SK-N-SH (cell line): ENCODE results near the gene HSPA5. TPM values are rescaled to one million over a fixed set of nuclear protein-coding genes. Genes with fewer than 3 reads are reported as not detected.
"Not testable (repeated sequence)": the region's sequence is repeated elsewhere in the genome, so short reads cannot be mapped to it uniquely, and the experiment has no call there.

ENCODE experiments used
- CTCF ChIA-PET: fragments of 300-600, 350-600 bp; formaldehyde crosslinking; extraction: SDS; loops from one replicate; lab custom pipeline; 2021; lab: Yijun Ruan, JAX
- POLR2A ChIA-PET: fragments of 350-600 bp; sonication (Branson Sonifier 250); formaldehyde crosslinking; extraction: SDS; loops from one replicate; lab custom pipeline; 2020; ENCODE audit warnings: antibody characterized with exemption, inconsistent platforms; lab: Yijun Ruan, JAX
- DNase-seq: peaks from one replicate; pipeline ENCODE4 v3.0.0; 2012
- H2AFZ ChIP-seq: fragments of 200-600 bp; sonication (generic); 2 replicates; pipeline ENCODE4 v1.8.1; 2016; ENCODE audit warnings: antibody characterized with exemption, mild to moderate bottlenecking, low read depth
- H3F3A ChIP-seq: fragments of 200-600 bp; sonication (generic); replicated peaks from 2 replicates; pipeline ENCODE3; 2016; ENCODE audit warnings: antibody characterized with exemption, mild to moderate bottlenecking; ENCODE audit not compliant: insufficient read depth
- H3K27ac ChIP-seq, 2 experiments: fragments of 200-500 bp in 1 of 2; fragments of 200-600 bp in 1 of 2; sonication (Bioruptor generic) in 1 of 2; sonication (generic), shearing (Covaris generic) in 1 of 2; 2 replicates each; pipeline versions ENCODE4 v1.5.1 to v1.6.1; 2014 to 2016; ENCODE audit warnings: low read depth in 2 of 2, inconsistent platforms in 1 of 2, low read length in 1 of 2, mild to moderate bottlenecking in 1 of 2, mixed read lengths in 1 of 2
- H3K27me3 ChIP-seq: fragments of 200-600 bp; sonication (generic), shearing (Covaris generic); 2 replicates; pipeline ENCODE4 v1.6.1; 2016; ENCODE audit warnings: mixed run types; ENCODE audit not compliant: insufficient read depth
- H3K36me3 ChIP-seq, 2 experiments: fragments of 200-500 bp in 1 of 2; fragments of 200-600 bp in 1 of 2; sonication (Bioruptor generic) in 1 of 2; sonication (generic) in 1 of 2; replicated peaks in 1 of 2; 2 replicates each; pipeline versions ENCODE3 to v1.5.1; 2014 to 2016; ENCODE audit warnings: low read length in 1 of 2, mild to moderate bottlenecking in 1 of 2; ENCODE audit not compliant: insufficient read depth in 2 of 2, control insufficient read depth in 1 of 2
- H3K4me1 ChIP-seq, 2 experiments: fragments of 200-500 bp in 1 of 2; fragments of 200-600 bp in 1 of 2; sonication (Bioruptor generic) in 1 of 2; sonication (generic), shearing (Covaris generic) in 1 of 2; 2 replicates each; pipeline versions ENCODE4 v1.5.1 to v1.6.1; 2014 to 2016; ENCODE audit warnings: low read depth in 1 of 2, low read length in 1 of 2, mixed run types in 1 of 2; ENCODE audit not compliant: insufficient read depth in 2 of 2, control insufficient read depth in 1 of 2
- H3K4me2 ChIP-seq: fragments of 200-600 bp; sonication (generic), shearing (Covaris generic); 2 replicates; pipeline ENCODE4 v1.6.1; 2017; ENCODE audit warnings: mixed run types
- H3K4me3 ChIP-seq, 2 experiments: fragments of 200-500 bp in 1 of 2; fragments of 200-600 bp in 1 of 2; sonication (Bioruptor generic) in 1 of 2; sonication (generic), shearing (Covaris generic) in 1 of 2; 2 replicates each; pipeline versions ENCODE4 v1.5.1 to v1.8.1; 2014 to 2016; ENCODE audit warnings: low read depth in 2 of 2, inconsistent platforms in 1 of 2, low read length in 1 of 2, mild to moderate bottlenecking in 1 of 2, mixed read lengths in 1 of 2, moderate library complexity in 1 of 2
- H3K79me2 ChIP-seq: fragments of 200-600 bp; sonication (generic); 2 replicates; pipeline ENCODE4 v1.8.1; 2017; ENCODE audit warnings: mild to moderate bottlenecking; ENCODE audit not compliant: insufficient read depth
- H3K9ac ChIP-seq: fragments of 200-600 bp; sonication (generic); 2 replicates; pipeline ENCODE4 v1.6.1; 2017; ENCODE audit warnings: mixed run types
- H3K9me2 ChIP-seq: fragments of 200-600 bp; sonication (generic); 2 replicates; pipeline ENCODE4 v1.6.1; 2017; ENCODE audit warnings: mixed run types
- H3K9me3 ChIP-seq: fragments of 200-600 bp; sonication (generic); 2 replicates; pipeline ENCODE4 v1.6.1; 2017; ENCODE audit warnings: mixed run types, mild to moderate bottlenecking, moderate library complexity
- H4K20me1 ChIP-seq: fragments of 200-600 bp; sonication (generic); 2 replicates; pipeline ENCODE4 v1.6.1; 2017; ENCODE audit warnings: mild to moderate bottlenecking, mixed run types; ENCODE audit not compliant: insufficient read depth
- CHD2 ChIP-seq: fragments of 150-350 bp; IDR thresholded peaks from 2 replicates; pipeline ENCODE4 v1.6.1; 2018; ENCODE audit warnings: low read length; ENCODE audit not compliant: partially characterized antibody
- ELF1 ChIP-seq: IDR thresholded peaks from 2 replicates; pipeline ENCODE4 v1.4.0; 2012
- EP300 ChIP-seq, 2 experiments: IDR thresholded peaks; 2 replicates each; pipeline versions ENCODE4 v1.4.0 to v1.6.1; 2012; ENCODE audit warnings: borderline replicate concordance in 1 of 2, low read depth in 1 of 2, low read length in 1 of 2
- JUND ChIP-seq: IDR thresholded peaks from 2 replicates; pipeline ENCODE4 v1.4.0; 2012
- MXI1 ChIP-seq: IDR thresholded peaks from 2 replicates; pipeline ENCODE4 v1.6.1; 2012; ENCODE audit warnings: mild to moderate bottlenecking, low read depth, low read length, improper control_type of control experiment
- NFIC ChIP-seq: IDR thresholded peaks from 2 replicates; pipeline ENCODE4 v1.4.0; 2012; ENCODE audit warnings: borderline replicate concordance
- NRF1 ChIP-seq: IDR thresholded peaks from 2 replicates; pipeline ENCODE4 v1.6.1; 2012; ENCODE audit warnings: low read depth, mild to moderate bottlenecking, low read length
- RAD21 ChIP-seq: IDR thresholded peaks from 2 replicates; pipeline ENCODE4 v1.6.1; 2012; ENCODE audit warnings: mild to moderate bottlenecking, low read length
- WGBS: methylation state at CpG from one replicate; pipeline ENCODE4 v1.1.6; 2017; ENCODE audit warnings: low lambda C conversion rate; 5-methylcytosine and 5-hydroxymethylcytosine counted together
- polyA plus RNA-seq, 3 experiments: library from polyadenylated mRNA; depleted of rRNA; stranded (reverse); fragments of >200 nt; gene quantifications; 2 replicates each; pipeline ENCODE4 v1.2.3, GENCODE V29; 2012
- TF ChIP-seq, protein P1 (sequence below): IDR thresholded peaks from 2 replicates; pipeline ENCODE4 v1.4.0; 2012; ENCODE audit warnings: low read depth, borderline replicate concordance
- TF ChIP-seq, protein P2 (sequence below): fragments of 150-350 bp; IDR thresholded peaks from 2 replicates; pipeline ENCODE4 v1.6.1; 2017; ENCODE audit warnings: antibody characterized with exemption, low read length, low read depth, borderline replicate concordance
- TF ChIP-seq, protein P3 (sequence below): IDR thresholded peaks from 2 replicates; pipeline ENCODE4 v1.6.1; 2012; ENCODE audit warnings: mild to moderate bottlenecking, low read depth, low read length, moderate library complexity
- TF ChIP-seq, protein P4 (sequence below): IDR thresholded peaks from 2 replicates; pipeline ENCODE4 v1.4.0; 2012; ENCODE audit warnings: low read depth

The HSPA5 gene
- polyA plus RNA-seq, 1 of the 3 experiments (the other 2 are of a cell fraction): 226 TPM

DNA sequence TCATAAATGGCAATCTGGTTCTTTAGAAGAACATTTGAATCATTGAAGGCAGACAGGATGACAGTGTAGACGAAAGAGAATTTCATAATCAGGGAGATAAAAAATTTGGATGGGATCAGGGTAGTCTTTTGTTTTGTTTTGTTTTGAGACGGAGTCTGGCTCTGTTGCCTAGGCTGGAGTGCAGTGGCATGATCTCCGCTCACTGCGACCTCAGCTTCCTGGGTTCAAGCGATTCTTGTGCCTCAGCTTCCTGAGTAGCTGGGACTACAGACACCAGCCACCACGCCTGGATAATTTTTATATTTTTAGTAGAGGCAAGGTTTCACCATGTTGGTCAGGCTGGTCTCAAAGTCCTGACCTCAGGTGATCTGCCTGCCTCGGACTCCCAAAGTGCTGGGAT is 22.9 kb upstream of the HSPA5 start:
- 98% methylated on average over 7 of the region's 7 CpGs for WGBS
- CTCF ChIA-PET: not testable (repeated sequence)

DNA sequence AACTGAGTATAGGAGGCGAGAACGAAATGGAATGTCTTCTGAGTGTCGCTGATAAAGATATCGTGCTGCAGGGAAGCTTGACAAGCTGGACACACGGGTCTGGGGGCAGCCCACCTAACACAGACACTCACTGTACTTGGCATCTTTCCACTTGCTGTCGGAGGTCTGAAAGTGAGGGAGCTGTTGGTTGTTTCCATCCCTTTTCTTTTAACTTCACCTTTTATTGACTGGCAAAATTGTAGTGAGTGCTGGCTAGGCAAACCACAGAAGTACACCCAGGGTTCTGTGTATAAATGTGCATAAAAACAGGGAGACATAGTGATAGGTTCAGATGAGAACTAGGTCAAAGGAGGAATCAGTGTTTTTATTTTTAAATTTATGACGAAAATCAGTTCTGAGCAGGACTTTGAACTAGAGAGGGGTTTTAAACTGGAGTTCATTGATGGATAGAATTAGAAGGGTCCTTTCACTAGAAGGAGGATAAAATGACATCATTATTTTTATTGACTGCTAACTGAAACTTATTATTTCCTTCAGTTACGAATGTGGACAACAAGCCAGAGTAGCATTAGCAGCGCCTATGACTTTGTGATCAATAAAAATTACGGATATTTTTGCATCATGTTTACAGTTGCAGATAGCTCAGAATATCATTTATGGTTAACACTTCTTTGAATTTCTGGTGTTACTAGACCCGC is 21.3 kb upstream of the HSPA5 start:
- Histone ChIP-seq H3K4me2 (peak overlapping the region; percentile 79), H3K9me3 (no peaks in the 10 kb centered on the region), H3K4me3 (peak overlapping the region; percentile 82 to 99), H2AFZ (peak overlapping the region; percentile 98), H3F3A (no peaks in the 10 kb centered on the region), H3K9me2 (no peaks in the 10 kb centered on the region), H4K20me1 (peaks cover 4% of the 10 kb centered on the region; the same call in 1 of the 2 replicates), H3K36me3 (no peaks in the 10 kb centered on the region), H3K9ac (peak overlapping the region; percentile 89), H3K79me2 (peaks cover 57% of the 10 kb centered on the region), H3K27ac (peak overlapping the region; percentile 39 to 55; a peak in 2 of 4 replicates), H3K27me3 (no peaks in the 10 kb centered on the region), H3K4me1 (no peaks in the 10 kb centered on the region; a peak in 2 of 4 replicates)
- DNase-seq: no peak
- CTCF ChIA-PET: interaction anchor here (0.5 to 1.0 kb wide), 3 partner anchors 10 to 486 kb away, joined by 3 read pairs; no protein-coding TSS in a partner anchor
- POLR2A ChIA-PET: interaction anchor here (2.8 kb wide), 1 partner anchor 22 kb away, joined by 35 read pairs; the partner anchor contains the start of gene HSPA5
- TF ChIP-seq, protein P1, sequence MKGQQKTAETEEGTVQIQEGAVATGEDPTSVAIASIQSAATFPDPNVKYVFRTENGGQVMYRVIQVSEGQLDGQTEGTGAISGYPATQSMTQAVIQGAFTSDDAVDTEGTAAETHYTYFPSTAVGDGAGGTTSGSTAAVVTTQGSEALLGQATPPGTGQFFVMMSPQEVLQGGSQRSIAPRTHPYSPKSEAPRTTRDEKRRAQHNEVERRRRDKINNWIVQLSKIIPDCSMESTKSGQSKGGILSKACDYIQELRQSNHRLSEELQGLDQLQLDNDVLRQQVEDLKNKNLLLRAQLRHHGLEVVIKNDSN: no peak
- TF ChIP-seq, protein P2, sequence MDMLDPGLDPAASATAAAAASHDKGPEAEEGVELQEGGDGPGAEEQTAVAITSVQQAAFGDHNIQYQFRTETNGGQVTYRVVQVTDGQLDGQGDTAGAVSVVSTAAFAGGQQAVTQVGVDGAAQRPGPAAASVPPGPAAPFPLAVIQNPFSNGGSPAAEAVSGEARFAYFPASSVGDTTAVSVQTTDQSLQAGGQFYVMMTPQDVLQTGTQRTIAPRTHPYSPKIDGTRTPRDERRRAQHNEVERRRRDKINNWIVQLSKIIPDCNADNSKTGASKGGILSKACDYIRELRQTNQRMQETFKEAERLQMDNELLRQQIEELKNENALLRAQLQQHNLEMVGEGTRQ: no peak
- TF ChIP-seq JUND (no peak), NFIC (no peak), NRF1 (no peak), CHD2 (no peak), ELF1 (no peak), EP300 (IDR thresholded peaks at IDR 0.05; ENCODE audit: borderline replicate concordance in 1 of 2, low read depth in 1 of 2, low read length in 1 of 2) (no peak), RAD21 (no peak), MXI1 (no peak)
- TF ChIP-seq, protein P3, sequence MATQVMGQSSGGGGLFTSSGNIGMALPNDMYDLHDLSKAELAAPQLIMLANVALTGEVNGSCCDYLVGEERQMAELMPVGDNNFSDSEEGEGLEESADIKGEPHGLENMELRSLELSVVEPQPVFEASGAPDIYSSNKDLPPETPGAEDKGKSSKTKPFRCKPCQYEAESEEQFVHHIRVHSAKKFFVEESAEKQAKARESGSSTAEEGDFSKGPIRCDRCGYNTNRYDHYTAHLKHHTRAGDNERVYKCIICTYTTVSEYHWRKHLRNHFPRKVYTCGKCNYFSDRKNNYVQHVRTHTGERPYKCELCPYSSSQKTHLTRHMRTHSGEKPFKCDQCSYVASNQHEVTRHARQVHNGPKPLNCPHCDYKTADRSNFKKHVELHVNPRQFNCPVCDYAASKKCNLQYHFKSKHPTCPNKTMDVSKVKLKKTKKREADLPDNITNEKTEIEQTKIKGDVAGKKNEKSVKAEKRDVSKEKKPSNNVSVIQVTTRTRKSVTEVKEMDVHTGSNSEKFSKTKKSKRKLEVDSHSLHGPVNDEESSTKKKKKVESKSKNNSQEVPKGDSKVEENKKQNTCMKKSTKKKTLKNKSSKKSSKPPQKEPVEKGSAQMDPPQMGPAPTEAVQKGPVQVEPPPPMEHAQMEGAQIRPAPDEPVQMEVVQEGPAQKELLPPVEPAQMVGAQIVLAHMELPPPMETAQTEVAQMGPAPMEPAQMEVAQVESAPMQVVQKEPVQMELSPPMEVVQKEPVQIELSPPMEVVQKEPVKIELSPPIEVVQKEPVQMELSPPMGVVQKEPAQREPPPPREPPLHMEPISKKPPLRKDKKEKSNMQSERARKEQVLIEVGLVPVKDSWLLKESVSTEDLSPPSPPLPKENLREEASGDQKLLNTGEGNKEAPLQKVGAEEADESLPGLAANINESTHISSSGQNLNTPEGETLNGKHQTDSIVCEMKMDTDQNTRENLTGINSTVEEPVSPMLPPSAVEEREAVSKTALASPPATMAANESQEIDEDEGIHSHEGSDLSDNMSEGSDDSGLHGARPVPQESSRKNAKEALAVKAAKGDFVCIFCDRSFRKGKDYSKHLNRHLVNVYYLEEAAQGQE: no peak
- TF ChIP-seq, protein P4, sequence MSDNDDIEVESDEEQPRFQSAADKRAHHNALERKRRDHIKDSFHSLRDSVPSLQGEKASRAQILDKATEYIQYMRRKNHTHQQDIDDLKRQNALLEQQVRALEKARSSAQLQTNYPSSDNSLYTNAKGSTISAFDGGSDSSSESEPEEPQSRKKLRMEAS: no peak
- 30% methylated on average over 11 of the region's 11 CpGs for WGBS

More for the DNA sequence above, 22.9 kb upstream of the HSPA5 start:
- H3F3A ChIP-seq, H3K4me1 ChIP-seq, H2AFZ ChIP-seq, POLR2A ChIA-PET, H3K4me3 ChIP-seq, H3K27me3 ChIP-seq, DNase-seq, H3K9me3 ChIP-seq, H4K20me1 ChIP-seq, H3K9me2 ChIP-seq, H3K27ac ChIP-seq, H3K9ac ChIP-seq, H3K4me2 ChIP-seq, H3K36me3 ChIP-seq: not testable (repeated sequence)
- peaks cover 73% of the 10 kb centered on the region for H3K79me2 ChIP-seq
